Skeletal muscle cell (primary cell): ENCODE measurements around the gene CCDC196.
"Not testable (repeated sequence)": the region's sequence is repeated elsewhere in the genome, so short reads cannot be mapped to it uniquely, and the experiment has no call there.

Experiments used
- DNase-seq: peaks from one replicate; pipeline ENCODE4 v3.0.0-alpha.2; 2010; ENCODE audit warnings: low read depth
- H3K4me3 ChIP-seq: 2 replicates; pipeline ENCODE4 v1.5.1; 2011; ENCODE audit warnings: low read depth, mild to moderate bottlenecking, control low read depth, low read length, moderate library complexity

CCDC196 gene

GRCh38 chr14:66540038-66540437 is 53.9 kb downstream of the CCDC196 start:
- DNase-seq: no peak
- no peak overlapping the region for H3K4me3 ChIP-seq

DNA sequence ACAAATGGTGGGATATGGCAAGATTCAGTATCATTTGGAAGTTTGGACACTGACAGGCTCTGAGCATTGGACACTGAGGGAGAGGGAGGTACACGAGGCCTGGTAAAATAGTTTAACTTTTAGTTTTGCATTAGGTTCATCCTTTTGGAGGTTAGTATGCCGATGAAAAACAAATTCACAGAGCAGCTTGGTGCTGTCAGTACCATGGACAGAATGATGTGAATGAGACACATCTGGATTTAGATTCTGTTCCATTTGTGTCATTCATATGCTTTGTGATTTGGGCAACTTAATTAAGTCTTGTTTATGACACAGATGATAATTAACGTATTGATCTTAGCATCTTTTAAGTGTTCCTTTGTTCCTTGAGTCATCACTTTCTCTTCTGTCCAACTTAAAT is 55.5 kb downstream of the CCDC196 start:
- no peak overlapping the region for H3K4me3 ChIP-seq
- DNase-seq: no peak

GRCh38 chr14:66543996-66544395 is 57.8 kb downstream of the CCDC196 start:
- DNase-seq: no peak
- H3K4me3 ChIP-seq: no peak overlapping the region

GRCh38 chr14:66545191-66545590 is 59.0 kb downstream of the CCDC196 start:
- not testable (repeated sequence) for H3K4me3 ChIP-seq, DNase-seq

- not testable (repeated sequence) for DNase-seq, H3K4me3 ChIP-seq
These were observed 59.6 kb downstream of the CCDC196 start for GRCh38 chr14:66545751-66546150.
